ENCODE measurements around the gene SPTBN5. TPM values are rescaled to one million over a fixed set of nuclear protein-coding genes. Genes with fewer than 3 reads are reported as not detected.

SPTBN5 gene
- total RNA-seq = 0.31 TPM

DNA sequence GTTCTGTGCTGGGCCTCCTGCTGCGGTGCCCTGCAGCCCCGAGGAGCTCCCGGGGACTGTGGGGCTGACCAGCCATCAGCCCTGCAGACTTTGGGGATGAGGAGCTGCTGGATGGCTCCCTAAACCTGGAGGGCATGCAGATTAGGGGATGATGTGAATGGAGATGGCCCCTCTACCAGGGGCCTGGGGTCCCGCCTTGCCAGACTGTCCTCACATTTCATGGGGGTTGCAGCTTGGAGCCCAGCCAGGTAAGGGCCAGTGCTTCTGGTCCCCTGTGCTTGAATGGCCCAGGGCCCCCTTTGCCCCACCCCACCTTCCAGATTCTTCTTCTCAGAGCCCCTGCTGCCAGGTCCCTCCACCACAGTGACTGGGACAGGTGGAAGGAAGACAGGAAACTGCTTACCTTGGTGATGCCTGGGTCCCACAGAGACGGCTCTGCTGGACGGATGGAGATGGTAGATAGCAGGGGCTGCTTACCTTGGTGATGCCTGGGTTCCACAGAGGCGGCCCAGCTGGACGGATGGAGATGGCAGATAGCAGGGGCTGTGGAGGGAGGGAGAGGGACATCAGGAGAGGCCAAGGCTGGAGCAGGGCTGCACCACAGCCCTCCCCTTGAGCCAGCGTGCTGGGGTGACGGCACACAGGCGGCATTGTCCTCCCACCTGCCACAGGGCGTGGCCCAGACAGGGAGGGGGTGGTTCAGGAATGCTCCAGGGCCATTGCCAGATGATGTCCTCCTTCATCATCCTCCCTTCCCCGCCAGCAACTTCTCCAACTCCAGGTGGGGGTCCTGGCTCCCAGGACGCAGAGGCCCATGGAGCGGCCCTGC, at the start of gene SPTBN5:
Gene SPTBN5 (minus strand): TSS at position 632 of the 829 bp plus-strand sequence. CDS start 556 bp downstream, at position 76.
- Histone ChIP-seq H3K27me3 (ENCODE audit: insufficient read depth, low read length) (no peaks in the 10 kb centered on the region), H3K4me1 (ENCODE audit: insufficient read depth, low read length) (peaks cover 41% of the 10 kb centered on the region), H3K9me3 (ENCODE audit: low read depth, low read length) (no peaks in the 10 kb centered on the region), H3K4me3 (ENCODE audit: low read length) (peak within 1 kb of the TSS; percentile 3)

GRCh38 chr15:41942886-41943285, 49.0 kb upstream of the SPTBN5 start:
- peaks cover 5% of the 10 kb centered on the region for H3K4me1 ChIP-seq (ENCODE audit: insufficient read depth, low read length)
- H3K9me3 ChIP-seq (ENCODE audit: low read depth, low read length) = no peaks in the 10 kb centered on the region
- H3K27me3 ChIP-seq (ENCODE audit: insufficient read depth, low read length) = no peaks in the 10 kb centered on the region
- H3K4me3 ChIP-seq (ENCODE audit: low read length) = no peak overlapping the region

DNA sequence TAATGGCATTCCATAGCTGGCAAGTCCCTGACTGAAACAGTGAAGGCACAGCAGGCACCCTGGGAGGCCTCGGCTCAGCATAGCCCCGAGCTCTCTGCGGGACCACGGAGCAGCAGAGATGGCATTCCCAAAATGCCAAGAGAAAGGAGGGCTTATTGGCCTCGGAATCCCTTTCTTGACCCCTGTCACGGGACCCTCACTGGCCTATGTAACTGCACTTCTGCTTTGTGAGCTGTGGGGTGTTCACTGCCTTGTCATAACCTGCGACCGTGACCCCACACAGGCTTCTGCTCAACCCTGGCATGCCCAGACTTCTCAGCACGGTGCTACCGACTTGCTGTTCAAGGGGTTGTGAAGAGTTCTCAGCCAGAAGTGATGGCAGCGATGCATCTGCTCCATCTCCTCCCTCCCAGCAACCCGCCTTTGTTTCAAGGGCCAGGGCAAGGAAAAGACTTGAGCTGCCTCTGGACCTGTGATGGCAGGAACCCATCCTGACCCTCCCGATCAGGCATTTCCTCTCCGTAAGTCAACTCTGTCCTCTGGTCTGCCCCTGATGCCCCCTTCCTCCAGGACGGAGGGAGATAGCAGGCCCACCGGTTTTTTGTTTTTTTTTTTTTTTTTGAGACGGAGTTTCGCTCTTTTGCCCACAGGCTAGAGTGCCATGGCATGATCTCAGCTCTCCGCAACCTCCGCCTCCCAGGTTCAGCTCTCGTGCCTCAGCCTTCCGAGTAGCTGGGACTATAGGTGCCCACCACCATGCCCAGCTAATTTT, 48.0 kb upstream of the SPTBN5 start:
- Histone ChIP-seq H3K4me1 (ENCODE audit: insufficient read depth, low read length) (peaks cover 16% of the 10 kb centered on the region), H3K27me3 (ENCODE audit: insufficient read depth, low read length) (no peaks in the 10 kb centered on the region), H3K4me3 (ENCODE audit: low read length) (no peak overlapping the region), H3K9me3 (ENCODE audit: low read depth, low read length) (no peaks in the 10 kb centered on the region)

- Histone ChIP-seq H3K4me1 (ENCODE audit: insufficient read depth, low read length) (peaks cover 28% of the 10 kb centered on the region), H3K27me3 (ENCODE audit: insufficient read depth, low read length) (no peaks in the 10 kb centered on the region), H3K4me3 (ENCODE audit: low read length) (no peak overlapping the region), H3K9me3 (ENCODE audit: low read depth, low read length) (no peaks in the 10 kb centered on the region)
Measured at GRCh38 chr15:41940441-41940857, 46.6 kb upstream of the SPTBN5 start.

DNA sequence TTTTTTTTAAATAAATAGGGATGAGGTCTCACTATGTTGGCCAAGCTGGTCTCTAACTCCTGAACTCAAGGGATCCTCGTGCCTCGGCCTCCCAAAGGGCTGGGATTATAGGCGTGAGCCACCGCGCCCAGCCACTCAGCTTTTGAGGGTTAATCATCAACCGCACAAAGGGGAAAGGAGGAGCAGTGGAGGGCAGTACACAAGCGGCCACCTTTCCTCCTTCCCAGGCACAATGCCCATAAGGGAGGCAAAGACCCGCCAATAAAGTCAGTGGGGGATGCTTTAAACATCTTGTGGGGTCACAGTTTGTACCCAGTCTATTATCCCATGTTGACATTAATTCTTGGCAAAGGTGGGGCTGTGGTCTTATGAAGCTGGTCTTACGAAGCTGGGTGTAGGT, 46.1 kb upstream of the SPTBN5 start:
- Histone ChIP-seq H3K27me3 (ENCODE audit: insufficient read depth, low read length) (no peaks in the 10 kb centered on the region), H3K9me3 (ENCODE audit: low read depth, low read length) (no peaks in the 10 kb centered on the region), H3K4me1 (ENCODE audit: insufficient read depth, low read length) (peaks cover 33% of the 10 kb centered on the region), H3K4me3 (ENCODE audit: low read length) (no peak overlapping the region)

DNA sequence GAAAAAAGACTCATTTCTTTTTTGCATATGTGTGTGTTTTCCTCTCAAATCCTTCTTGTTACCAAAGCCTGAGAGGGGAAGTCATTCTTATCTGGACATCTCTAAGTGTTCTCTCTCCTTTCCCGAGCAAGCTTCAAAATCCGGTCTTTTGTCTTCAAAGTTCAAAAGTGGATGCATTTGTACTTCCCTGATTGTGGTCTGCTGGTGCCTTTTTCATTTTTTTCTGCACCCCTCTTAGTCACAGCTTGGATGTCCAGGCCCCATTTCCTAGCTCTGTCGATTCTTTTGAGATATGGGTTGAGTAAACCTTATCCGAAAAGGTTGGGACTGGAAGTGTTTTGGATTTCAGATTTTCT, 43.7 kb upstream of the SPTBN5 start:
- Histone ChIP-seq H3K4me3 (ENCODE audit: low read length) (no peak overlapping the region), H3K27me3 (ENCODE audit: insufficient read depth, low read length) (no peaks in the 10 kb centered on the region), H3K4me1 (ENCODE audit: insufficient read depth, low read length) (peaks cover 47% of the 10 kb centered on the region), H3K9me3 (ENCODE audit: low read depth, low read length) (no peaks in the 10 kb centered on the region)

GRCh38 chr15:41936649-41937567, 43.1 kb upstream of the SPTBN5 start:
- H3K9me3 ChIP-seq (ENCODE audit: low read depth, low read length) = no peaks in the 10 kb centered on the region
- no peaks in the 10 kb centered on the region for H3K27me3 ChIP-seq (ENCODE audit: insufficient read depth, low read length)
- H3K4me1 ChIP-seq (ENCODE audit: insufficient read depth, low read length) = peaks cover 47% of the 10 kb centered on the region
- H3K4me3 ChIP-seq (ENCODE audit: low read length) = no peak overlapping the region

- no peaks in the 10 kb centered on the region for H3K9me3 ChIP-seq (ENCODE audit: low read depth, low read length)
- peaks cover 49% of the 10 kb centered on the region for H3K4me1 ChIP-seq (ENCODE audit: insufficient read depth, low read length)
- H3K27me3 ChIP-seq (ENCODE audit: insufficient read depth, low read length) = no peaks in the 10 kb centered on the region
- H3K4me3 ChIP-seq (ENCODE audit: low read length) = no peak overlapping the region
Measured at GRCh38 chr15:41936155-41936554, 42.3 kb upstream of the SPTBN5 start.

GRCh38 chr15:41935566-41936020, 41.7 kb upstream of the SPTBN5 start:
- Histone ChIP-seq H3K4me3 (ENCODE audit: low read length) (no peak overlapping the region), H3K27me3 (ENCODE audit: insufficient read depth, low read length) (no peaks in the 10 kb centered on the region), H3K4me1 (ENCODE audit: insufficient read depth, low read length) (peaks cover 54% of the 10 kb centered on the region), H3K9me3 (ENCODE audit: low read depth, low read length) (no peaks in the 10 kb centered on the region)

GRCh38 chr15:41934843-41935242, 41.0 kb upstream of the SPTBN5 start:
- Histone ChIP-seq H3K27me3 (ENCODE audit: insufficient read depth, low read length) (no peaks in the 10 kb centered on the region), H3K9me3 (ENCODE audit: low read depth, low read length) (no peaks in the 10 kb centered on the region), H3K4me1 (ENCODE audit: insufficient read depth, low read length) (peaks cover 62% of the 10 kb centered on the region), H3K4me3 (ENCODE audit: low read length) (no peak overlapping the region)

DNA sequence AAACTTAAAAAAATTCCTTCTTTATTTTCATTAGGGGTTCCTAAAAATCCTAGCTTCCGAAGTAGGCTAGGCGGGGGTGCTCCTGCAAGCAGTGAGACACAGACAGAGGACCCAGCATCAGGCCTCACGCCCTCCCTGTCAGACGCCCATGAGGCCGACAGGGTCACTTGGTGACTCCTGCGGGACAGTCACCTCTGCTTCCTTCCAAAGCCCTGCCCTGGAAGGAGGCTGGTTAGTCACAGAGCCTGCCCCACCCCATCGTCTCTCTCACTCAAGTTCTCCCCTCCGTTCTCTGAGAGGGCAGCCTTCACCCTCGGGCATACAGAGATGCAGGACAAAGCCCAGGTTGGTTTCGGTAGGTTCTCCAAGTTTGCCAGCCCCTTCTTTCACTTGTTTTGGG, 39.9 kb upstream of the SPTBN5 start:
- Histone ChIP-seq H3K9me3 (ENCODE audit: low read depth, low read length) (no peaks in the 10 kb centered on the region), H3K4me1 (ENCODE audit: insufficient read depth, low read length) (peaks cover 72% of the 10 kb centered on the region), H3K4me3 (ENCODE audit: low read length) (no peak overlapping the region), H3K27me3 (ENCODE audit: insufficient read depth, low read length) (no peaks in the 10 kb centered on the region)

DNA sequence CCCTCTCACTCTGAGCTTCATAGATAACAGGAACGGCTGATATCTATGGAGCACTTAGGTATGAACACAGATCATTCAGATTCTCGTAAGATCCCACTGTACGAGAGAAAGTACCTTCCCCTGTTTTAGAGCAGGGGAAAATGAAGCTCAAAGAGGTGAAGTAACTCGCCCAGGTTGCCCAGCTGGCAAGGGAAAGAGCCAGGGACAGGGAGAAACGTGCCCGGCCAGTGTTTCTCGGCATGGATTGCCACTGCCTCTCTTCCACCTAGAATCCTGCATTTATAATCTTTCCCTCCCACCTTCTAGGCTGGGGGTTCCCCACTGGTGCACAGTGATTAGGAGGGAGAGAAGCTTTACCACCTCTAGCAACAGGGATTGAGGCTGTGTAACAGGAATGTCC, 39.5 kb upstream of the SPTBN5 start:
- H3K9me3 ChIP-seq (ENCODE audit: low read depth, low read length) = no peaks in the 10 kb centered on the region
- H3K4me1 ChIP-seq (ENCODE audit: insufficient read depth, low read length) = peaks cover 76% of the 10 kb centered on the region
- no peak overlapping the region for H3K4me3 ChIP-seq (ENCODE audit: low read length)
- no peaks in the 10 kb centered on the region for H3K27me3 ChIP-seq (ENCODE audit: insufficient read depth, low read length)

DNA sequence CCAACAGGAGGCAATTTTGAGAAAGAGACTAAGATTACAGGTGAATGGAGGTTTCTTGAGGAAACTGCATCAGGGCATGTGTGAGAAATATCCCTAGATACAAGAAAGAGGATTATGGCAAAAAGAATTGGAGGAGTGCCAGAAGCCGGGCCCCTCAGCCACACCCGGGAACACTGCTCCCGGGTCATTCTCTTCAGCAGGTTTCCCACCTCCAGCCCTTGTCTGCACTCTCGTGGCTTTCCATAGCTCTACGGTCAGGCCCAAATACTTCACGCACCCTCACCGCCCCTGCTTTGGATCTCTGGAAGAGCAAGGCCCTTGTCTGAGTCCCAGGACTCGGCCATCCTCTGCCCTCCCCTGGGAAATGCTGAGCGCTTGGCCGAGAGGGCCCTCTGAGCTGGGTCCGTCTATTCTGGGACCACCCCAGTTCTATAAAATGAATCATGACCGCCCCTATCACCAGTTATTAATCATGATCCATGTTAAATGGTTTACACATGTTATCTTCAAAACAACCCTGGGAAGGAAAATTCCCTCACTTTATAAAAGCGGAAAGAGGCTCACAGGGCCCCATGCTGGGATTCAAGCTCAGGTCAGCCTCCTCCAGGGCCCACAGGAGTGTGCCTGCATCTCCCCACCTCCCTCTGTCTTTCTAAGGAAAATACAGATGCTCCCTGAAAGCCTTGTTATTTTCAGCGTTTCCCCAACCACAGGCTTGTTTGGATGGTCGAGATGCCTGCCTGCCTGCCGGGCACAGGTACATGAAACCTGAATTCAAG, 38.8 kb upstream of the SPTBN5 start:
- Histone ChIP-seq H3K4me1 (ENCODE audit: insufficient read depth, low read length) (peaks cover 76% of the 10 kb centered on the region), H3K27me3 (ENCODE audit: insufficient read depth, low read length) (no peaks in the 10 kb centered on the region), H3K4me3 (ENCODE audit: low read length) (no peak overlapping the region), H3K9me3 (ENCODE audit: low read depth, low read length) (no peaks in the 10 kb centered on the region)

GRCh38 chr15:41932101-41932500, 38.2 kb upstream of the SPTBN5 start:
- Histone ChIP-seq H3K27me3 (ENCODE audit: insufficient read depth, low read length) (no peaks in the 10 kb centered on the region), H3K9me3 (ENCODE audit: low read depth, low read length) (no peaks in the 10 kb centered on the region), H3K4me1 (ENCODE audit: insufficient read depth, low read length) (peaks cover 76% of the 10 kb centered on the region), H3K4me3 (ENCODE audit: low read length) (no peak overlapping the region)

Measured in mononuclear cell (primary cell).